Measurements from ENCODE around the gene LPAR3.
"Not testable (repeated sequence)": the region's sequence is repeated elsewhere in the genome, so short reads cannot be mapped to it uniquely, and the experiment has no call there.

Gene LPAR3

GRCh38 chr1:84902727-84903126, 9.7 kb upstream of the LPAR3 start:
- DNase-seq: not testable (repeated sequence)

GRCh38 chr1:84899969-84900368, 7.0 kb upstream of the LPAR3 start:
- DNase-seq: no peak

GRCh38 chr1:84896279-84896678, 3.3 kb upstream of the LPAR3 start:
- no peak for DNase-seq

GRCh38 chr1:84890566-84890965, 2.4 kb downstream of the LPAR3 start:
- DNase-seq: no peak

- no peak for DNase-seq
Measured at GRCh38 chr1:84889437-84889836, 3.6 kb downstream of the LPAR3 start.

GRCh38 chr1:84888753-84889152, 4.3 kb downstream of the LPAR3 start:
- DNase-seq: no peak

GRCh38 chr1:84887261-84887934, 5.6 kb downstream of the LPAR3 start:
- no peak for DNase-seq

- no peak for DNase-seq
Measured at GRCh38 chr1:84885469-84885868, 7.5 kb downstream of the LPAR3 start.

GRCh38 chr1:84884671-84885389, 8.2 kb downstream of the LPAR3 start:
- DNase-seq: no peak

- no peak for DNase-seq
Measured at GRCh38 chr1:84883286-84883685, 9.7 kb downstream of the LPAR3 start.

GRCh38 chr1:84877592-84877991, 15.4 kb downstream of the LPAR3 start:
- no peak for DNase-seq

GRCh38 chr1:84876353-84876752, 16.7 kb downstream of the LPAR3 start:
- DNase-seq: no peak

GRCh38 chr1:84873366-84873765, 19.6 kb downstream of the LPAR3 start:
- no peak for DNase-seq

- no peak for DNase-seq
Measured at GRCh38 chr1:84872696-84873355, 20.2 kb downstream of the LPAR3 start.

- no peak for DNase-seq
Measured at GRCh38 chr1:84871181-84871580, 21.8 kb downstream of the LPAR3 start.

- DNase-seq: no peak
Measured at GRCh38 chr1:84870591-84870990, 22.4 kb downstream of the LPAR3 start.

GRCh38 chr1:84869720-84870119, 23.3 kb downstream of the LPAR3 start:
- DNase-seq: no peak

- no peak for DNase-seq
Measured at GRCh38 chr1:84862810-84863251, 30.2 kb downstream of the LPAR3 start.

GRCh38 chr1:84861988-84862644, 30.9 kb downstream of the LPAR3 start:
- DNase-seq: no peak

GRCh38 chr1:84861516-84861915, 31.5 kb downstream of the LPAR3 start:
- no peak for DNase-seq

GRCh38 chr1:84859866-84860265, 33.1 kb downstream of the LPAR3 start:
- DNase-seq: no peak

- DNase-seq: no peak
Measured at GRCh38 chr1:84857906-84858305, 35.1 kb downstream of the LPAR3 start.

GRCh38 chr1:84856726-84857270, 36.2 kb downstream of the LPAR3 start:
- DNase-seq: no peak

All from NCI-H2227 treated with DMSO at 0.1 percent for 48 hours (cell line).